Neutrophil (primary cell): ENCODE measurements around the gene NTN3.
"Not testable (repeated sequence)": the region's sequence is repeated elsewhere in the genome, so short reads cannot be mapped to it uniquely, and the experiment has no call there.

Experiments used
- H3K27ac ChIP-seq: fragments of 200-600 bp; sonication (generic); 2 replicates; pipeline ENCODE4 v1.5.1; 2016; ENCODE audit warnings: mild to moderate bottlenecking, moderate library complexity
- H3K27me3 ChIP-seq: fragments of 200-600 bp; sonication (generic); 2 replicates; pipeline ENCODE4 v1.6.0; 2016; ENCODE audit warnings: mild to moderate bottlenecking
- H3K36me3 ChIP-seq: fragments of 200-600 bp; sonication (generic); 2 replicates; pipeline ENCODE4 v1.5.1; 2017
- H3K4me1 ChIP-seq, 2 experiments: fragments of 200-600 bp in 1 of 2; sonication (generic) in 1 of 2; 1 replicate in 1 of 2; 2 replicates in 1 of 2; pipeline versions ENCODE4 v1.5.1 to v1.6.1; 2013 to 2016; ENCODE audit warnings: low read depth in 1 of 2, low read length in 1 of 2, mild to moderate bottlenecking in 1 of 2, moderate library complexity in 1 of 2; ENCODE audit not compliant: control insufficient read depth in 1 of 2, insufficient read depth in 1 of 2
- H3K4me3 ChIP-seq, 2 experiments: fragments of 200-600 bp in 1 of 2; sonication (generic) in 1 of 2; 1 replicate in 1 of 2; 2 replicates in 1 of 2; pipeline ENCODE4 v1.5.1; 2013 to 2016; ENCODE audit warnings: low read depth in 1 of 2, low read length in 1 of 2, mild to moderate bottlenecking in 1 of 2, moderate library complexity in 1 of 2
- H3K9me3 ChIP-seq: fragments of 200-600 bp; sonication (generic); 2 replicates; pipeline ENCODE4 v1.5.1; 2016
- TF ChIP-seq, protein P1 (sequence below): fragments of 200-600 bp; sonication (generic); IDR thresholded peaks from 2 replicates; pipeline ENCODE4 v1.5.1; 2016; ENCODE audit warnings: antibody characterized with exemption

Gene NTN3

DNA sequence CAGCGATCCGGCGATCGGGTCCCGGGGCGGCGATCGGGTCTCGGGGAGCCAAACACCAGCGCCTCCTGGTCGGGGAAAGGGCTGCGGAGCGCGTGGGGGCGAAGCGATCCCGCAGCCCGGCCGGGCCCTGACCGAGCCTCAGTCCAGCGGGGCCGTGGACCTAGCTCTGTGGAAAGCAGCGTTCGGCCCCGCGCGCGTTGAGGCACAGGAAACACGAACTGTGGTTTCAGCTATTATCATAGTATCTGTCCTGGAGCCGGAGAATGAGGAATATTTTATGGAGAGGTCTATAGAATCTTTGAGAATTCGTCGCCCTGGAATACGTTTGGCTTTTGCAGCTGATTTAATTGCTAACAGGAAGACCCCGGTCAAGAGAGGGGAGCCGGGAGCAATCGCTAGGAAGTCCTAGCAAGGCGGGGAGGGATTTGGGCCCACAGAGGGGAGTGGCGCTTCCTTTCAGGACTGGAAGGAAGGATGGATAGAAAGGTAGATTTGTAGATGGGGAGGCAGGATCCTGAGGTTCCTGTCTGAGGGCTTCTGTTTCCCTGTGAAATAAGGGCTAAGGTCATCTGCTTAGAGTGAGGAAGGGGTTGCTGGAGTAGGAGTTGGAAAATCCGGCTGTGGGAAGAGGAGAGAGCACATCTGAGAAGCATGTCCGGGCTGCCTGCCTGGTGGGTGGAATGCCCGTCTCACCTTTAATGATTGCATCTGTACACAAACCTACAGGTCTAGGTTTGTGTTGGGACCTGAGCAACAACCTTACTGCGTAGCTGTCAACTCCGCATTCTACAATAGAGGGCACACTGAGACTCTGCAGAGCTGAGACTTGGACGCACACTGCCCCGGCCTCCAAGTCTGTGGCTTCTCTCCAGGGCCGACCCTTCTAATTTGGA is 41.1 kb upstream of the NTN3 start:
- Histone ChIP-seq H3K9me3 (no peaks in the 10 kb centered on the region), H3K27me3 (peaks cover 10% of the 10 kb centered on the region), H3K27ac (peak overlapping the region; percentile 29), H3K4me1 (peaks cover 19 to 23% of the 10 kb centered on the region in 2 experiments), H3K36me3 (peaks cover 5% of the 10 kb centered on the region), H3K4me3 (peak overlapping the region; percentile 95 to 99)
- TF ChIP-seq, protein P1, sequence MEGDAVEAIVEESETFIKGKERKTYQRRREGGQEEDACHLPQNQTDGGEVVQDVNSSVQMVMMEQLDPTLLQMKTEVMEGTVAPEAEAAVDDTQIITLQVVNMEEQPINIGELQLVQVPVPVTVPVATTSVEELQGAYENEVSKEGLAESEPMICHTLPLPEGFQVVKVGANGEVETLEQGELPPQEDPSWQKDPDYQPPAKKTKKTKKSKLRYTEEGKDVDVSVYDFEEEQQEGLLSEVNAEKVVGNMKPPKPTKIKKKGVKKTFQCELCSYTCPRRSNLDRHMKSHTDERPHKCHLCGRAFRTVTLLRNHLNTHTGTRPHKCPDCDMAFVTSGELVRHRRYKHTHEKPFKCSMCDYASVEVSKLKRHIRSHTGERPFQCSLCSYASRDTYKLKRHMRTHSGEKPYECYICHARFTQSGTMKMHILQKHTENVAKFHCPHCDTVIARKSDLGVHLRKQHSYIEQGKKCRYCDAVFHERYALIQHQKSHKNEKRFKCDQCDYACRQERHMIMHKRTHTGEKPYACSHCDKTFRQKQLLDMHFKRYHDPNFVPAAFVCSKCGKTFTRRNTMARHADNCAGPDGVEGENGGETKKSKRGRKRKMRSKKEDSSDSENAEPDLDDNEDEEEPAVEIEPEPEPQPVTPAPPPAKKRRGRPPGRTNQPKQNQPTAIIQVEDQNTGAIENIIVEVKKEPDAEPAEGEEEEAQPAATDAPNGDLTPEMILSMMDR = no peak

DNA sequence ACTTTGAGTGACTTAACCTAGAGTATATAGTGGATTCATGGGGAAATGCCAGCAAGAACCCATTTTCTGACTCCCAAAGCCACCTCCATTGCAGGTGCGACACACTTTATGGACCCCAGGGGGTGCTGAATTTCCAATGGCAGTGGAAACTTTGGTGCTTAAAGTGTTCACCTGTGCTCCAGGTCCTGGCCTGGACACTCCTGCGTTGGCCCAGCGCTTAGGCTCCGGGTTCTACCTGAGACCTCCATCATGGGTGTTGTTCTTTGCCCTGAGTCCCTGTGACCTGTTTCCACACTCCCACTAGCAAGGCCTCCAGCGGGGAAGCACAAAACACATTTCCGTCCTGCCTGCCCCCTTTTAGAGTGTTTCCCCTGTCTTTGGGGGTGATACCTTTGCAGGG is 38.8 kb upstream of the NTN3 start:
- no peaks in the 10 kb centered on the region for H3K9me3 ChIP-seq
- peaks cover 19 to 23% of the 10 kb centered on the region in 2 experiments for H3K4me1 ChIP-seq
- H3K4me3 ChIP-seq = no peak overlapping the region
- no peak overlapping the region for H3K27ac ChIP-seq
- peaks cover 10% of the 10 kb centered on the region for H3K27me3 ChIP-seq
- H3K36me3 ChIP-seq = peaks cover 23% of the 10 kb centered on the region
- TF ChIP-seq, protein P1 = no peak

DNA sequence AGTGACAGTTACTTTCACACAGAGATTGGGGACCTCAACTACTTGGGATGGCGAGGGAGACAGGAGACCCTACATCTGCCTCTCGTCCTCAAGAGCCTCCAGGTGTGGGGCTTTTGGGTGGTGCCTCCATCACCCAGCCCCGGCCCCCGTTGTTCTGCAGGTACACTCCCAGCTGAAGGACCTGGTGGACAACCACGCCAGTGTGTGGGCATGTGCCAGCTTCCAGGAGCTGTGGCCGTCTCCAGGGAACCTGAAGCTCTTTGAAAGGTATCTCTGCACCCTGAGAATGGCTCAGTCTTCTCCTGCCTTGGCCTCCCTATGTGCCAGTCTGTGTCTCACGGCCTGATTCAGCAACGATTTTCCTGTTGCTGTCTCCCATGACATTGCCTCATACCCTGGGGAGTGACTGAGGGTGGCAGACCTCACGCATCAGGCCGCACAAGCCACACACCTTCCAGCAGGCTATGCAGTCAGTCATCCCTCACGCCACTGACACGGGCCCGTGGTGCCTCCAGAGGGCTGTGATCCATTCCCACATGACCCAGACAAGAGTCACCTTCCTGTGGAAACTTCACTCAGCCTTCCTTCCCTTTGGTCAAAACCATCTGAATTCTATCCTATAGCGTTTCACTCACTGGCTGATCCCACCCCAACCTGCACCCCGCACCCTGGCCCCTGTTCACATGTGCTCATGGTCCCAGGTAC is 38.1 kb upstream of the NTN3 start:
- H3K27ac ChIP-seq = no peak overlapping the region
- TF ChIP-seq, protein P1 = no peak
- peaks cover 28% of the 10 kb centered on the region for H3K36me3 ChIP-seq
- H3K4me3 ChIP-seq = no peak overlapping the region
- H3K4me1 ChIP-seq = peaks cover 19 to 21% of the 10 kb centered on the region in 2 experiments
- peaks cover 10% of the 10 kb centered on the region for H3K27me3 ChIP-seq
- H3K9me3 ChIP-seq = no peaks in the 10 kb centered on the region

DNA sequence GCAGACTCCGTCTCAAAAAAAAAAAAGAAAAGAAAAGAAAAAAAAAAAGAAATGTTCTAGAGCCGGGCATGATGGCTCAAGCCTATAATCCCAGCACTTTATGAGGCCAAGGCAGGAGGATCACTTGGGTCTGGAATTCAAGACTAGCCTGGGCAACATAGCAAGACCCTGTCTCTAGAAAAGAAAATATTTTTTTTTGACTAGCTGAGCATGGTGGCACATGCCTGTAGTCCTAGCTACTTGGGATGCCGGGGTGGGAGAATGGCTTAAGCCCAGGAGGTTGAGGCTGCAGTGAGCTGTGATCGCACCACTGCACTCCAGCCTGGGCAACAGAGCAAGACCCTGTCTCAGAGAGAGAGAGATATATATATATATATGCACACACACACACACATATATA is 35.9 kb upstream of the NTN3 start:
- H3K4me3 ChIP-seq, H3K27me3 ChIP-seq, H3K9me3 ChIP-seq, H3K27ac ChIP-seq, H3K4me1 ChIP-seq: not testable (repeated sequence)
- H3K36me3 ChIP-seq = peaks cover 44% of the 10 kb centered on the region

DNA sequence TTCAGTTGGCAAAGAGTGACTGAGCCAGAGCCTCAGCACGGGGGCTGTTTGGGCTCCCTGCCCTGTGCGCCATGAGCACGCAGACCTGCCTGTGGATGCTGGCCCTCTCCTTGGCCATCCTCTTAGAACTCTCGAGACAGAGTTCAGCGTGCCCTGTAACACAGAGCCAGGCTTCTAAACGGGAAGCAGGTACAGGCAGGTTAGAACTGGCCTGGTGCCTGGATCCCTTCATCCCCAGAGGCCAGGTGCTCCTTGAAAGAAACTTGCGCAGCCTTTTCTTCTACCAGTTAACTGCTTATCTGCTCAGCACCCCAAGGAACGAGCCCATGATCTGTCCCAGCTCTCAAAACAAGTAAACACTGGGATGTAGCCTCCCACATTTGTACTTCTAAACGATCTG is 35.0 kb upstream of the NTN3 start:
- Histone ChIP-seq H3K27ac (no peak overlapping the region), H3K4me1 (no peaks in the 10 kb centered on the region), H3K9me3 (no peaks in the 10 kb centered on the region), H3K36me3 (peaks cover 52% of the 10 kb centered on the region), H3K4me3 (no peak overlapping the region), H3K27me3 (no peaks in the 10 kb centered on the region)
- TF ChIP-seq, protein P1 = no peak
